Gastroesophageal sphincter (tissue), 4 donors: ENCODE results near the gene COG3. TPM values are rescaled to one million over a fixed set of nuclear protein-coding genes. Genes with fewer than 3 reads are reported as not detected.

ENCODE experiments used
- ATAC-seq: fragments of 150-250 bp; one replicate; pipeline ENCODE4 v1.9.1; 2016; ENCODE audit warnings: mild to moderate bottlenecking, moderate library complexity
- H3K27ac ChIP-seq, 4 donors: fragments of 200-600 bp; sonication (generic) in 3 of 4; 1 replicate in 3 of 4; 2 replicates in 1 of 4; pipeline ENCODE4 v1.5.1; 2016 to 2019
- H3K27me3 ChIP-seq: fragments of 200-600 bp; sonication (generic); one replicate; pipeline ENCODE4 v1.5.1; 2019
- H3K36me3 ChIP-seq, 2 donors: fragments of 200-600 bp; sonication (generic); one replicate each; pipeline ENCODE4 v1.5.1; 2019; ENCODE audit warnings: control low read depth in 1 of 2
- H3K4me1 ChIP-seq, 3 donors: fragments of 200-600 bp; sonication (generic); 1 replicate in 2 of 3; 2 replicates in 1 of 3; pipeline ENCODE4 v1.5.1; 2016 to 2019; ENCODE audit warnings: control low read depth in 2 of 3
- H3K4me3 ChIP-seq, 2 donors: fragments of 200-600 bp; sonication (generic); one replicate each; pipeline ENCODE4 v1.5.1; 2019; ENCODE audit warnings: mild to moderate bottlenecking in 1 of 2, moderate library complexity in 1 of 2
- H3K9me3 ChIP-seq, 3 donors: fragments of 200-600 bp; sonication (generic); one replicate each; pipeline ENCODE4 v1.5.1; 2017 to 2019; ENCODE audit warnings: control low read depth in 2 of 3
- CTCF ChIP-seq, 4 experiments: fragments of 200-600 bp in 2 of 4; fragments of 450-650 bp in 2 of 4; sonication (generic) in 1 of 4; IDR thresholded peaks; one replicate each; pipeline ENCODE4 v1.5.1; 2017 to 2019; ENCODE audit warnings: antibody characterized with exemption in 4 of 4, mild to moderate bottlenecking in 2 of 4, moderate library complexity in 2 of 4
- EP300 ChIP-seq: sonication (generic); formaldehyde crosslinking; IDR thresholded peaks from one replicate; pipeline ENCODE4 v1.6.1; 2017; ENCODE audit warnings: antibody characterized with exemption, mild to moderate bottlenecking
- POLR2A ChIP-seq, 2 donors: fragments of 450-650 bp; IDR thresholded peaks; one replicate each; pipeline ENCODE4 v1.6.1; 2017; ENCODE audit warnings: antibody characterized with exemption in 2 of 2, mild to moderate bottlenecking in 2 of 2, moderate library complexity in 1 of 2
- POLR2AphosphoS5 ChIP-seq: sonication (generic); formaldehyde crosslinking; IDR thresholded peaks from one replicate; pipeline ENCODE4 v1.6.1; 2017; ENCODE audit warnings: antibody characterized with exemption
- WGBS, 2 donors: methylation state at CpG; one replicate each; pipeline ENCODE4 v1.1.5; 2018; ENCODE audit warnings: low coverage in 1 of 2; 5-methylcytosine and 5-hydroxymethylcytosine counted together
- total RNA-seq, 4 donors: library from RNA; depleted of rRNA; stranded (reverse); fragments of >200 nt; gene quantifications; one replicate each; pipeline ENCODE4 v1.1.0, GENCODE V29; 2016

The COG3 gene
- total RNA-seq, 4 donors from 2014 or later = 19.4 to 30.0 (median 21.3) TPM

GRCh38 chr13:45511310-45512097 lies 46.8 kb downstream of the COG3 start:
- Histone ChIP-seq H3K4me3 (no peak overlapping the region), H3K27ac (peak overlapping the region in 2 of 4 donors; percentile 1 to 6), H3K36me3 (peaks cover 3 to 90% of the 10 kb centered on the region in 2 donors), H3K9me3 (no peaks in the 10 kb centered on the region), H3K4me1 (no peaks in the 10 kb centered on the region), H3K27me3 (no peaks in the 10 kb centered on the region)
- no peak for TF ChIP-seq POLR2A (IDR thresholded peaks at IDR 0.05)
- TF ChIP-seq EP300 = no peak
- TF ChIP-seq CTCF (IDR thresholded peaks at IDR 0.05) = peak; percentile 82 to 87 (median 86)
- no peak for TF ChIP-seq POLR2AphosphoS5
- 62 to 95% methylated on average over 2 to 3 of the region's 3 CpGs for WGBS, 2 donors
- peak; percentile 67 for ATAC-seq

- 38 to 44% methylated on average over 1 of the region's 1 CpG for WGBS, 2 donors
- no peak for ATAC-seq
- Histone ChIP-seq H3K36me3 (peaks cover 3 to 90% of the 10 kb centered on the region in 2 donors), H3K4me3 (no peak overlapping the region), H3K4me1 (no peaks in the 10 kb centered on the region), H3K9me3 (no peaks in the 10 kb centered on the region), H3K27ac (peak overlapping the region in 2 of 4 donors; percentile 1 to 6), H3K27me3 (no peaks in the 10 kb centered on the region)
- TF ChIP-seq POLR2AphosphoS5 (no peak), EP300 (no peak), CTCF (IDR thresholded peaks at IDR 0.05) (no peak), POLR2A (IDR thresholded peaks at IDR 0.05) (no peak)
These were observed 47.4 kb downstream of the COG3 start for GRCh38 chr13:45512098-45512496.

GRCh38 chr13:45516757-45517156 lies 52.0 kb downstream of the COG3 start:
- Histone ChIP-seq H3K9me3 (no peaks in the 10 kb centered on the region), H3K36me3 (peaks cover 3 to 88% of the 10 kb centered on the region in 2 donors), H3K27ac (no peak overlapping the region), H3K4me1 (no peaks in the 10 kb centered on the region), H3K27me3 (no peaks in the 10 kb centered on the region), H3K4me3 (no peak overlapping the region)
- TF ChIP-seq POLR2A (IDR thresholded peaks at IDR 0.05) = no peak
- TF ChIP-seq POLR2AphosphoS5 = no peak
- TF ChIP-seq EP300 = no peak
- TF ChIP-seq CTCF (IDR thresholded peaks at IDR 0.05) = no peak
- WGBS, 2 donors = 80 to 82% methylated on average over 2 of the region's 2 CpGs
- ATAC-seq = no peak

- TF ChIP-seq POLR2AphosphoS5 = no peak
- no peak for TF ChIP-seq POLR2A (IDR thresholded peaks at IDR 0.05)
- no peak for TF ChIP-seq EP300
- TF ChIP-seq CTCF (IDR thresholded peaks at IDR 0.05) = no peak
- Histone ChIP-seq H3K27me3 (no peaks in the 10 kb centered on the region), H3K9me3 (no peaks in the 10 kb centered on the region), H3K36me3 (peaks cover 3 to 81% of the 10 kb centered on the region in 2 donors), H3K4me1 (no peaks in the 10 kb centered on the region), H3K4me3 (no peak overlapping the region), H3K27ac (no peak overlapping the region)
- no peak for ATAC-seq
- 57 to 94% methylated on average over 3 to 4 of the region's 4 CpGs for WGBS, 2 donors
These were observed 53.9 kb downstream of the COG3 start for GRCh38 chr13:45518525-45519245.
